Endothelial cell of umbilical vein (primary cell): ENCODE data around the gene HDAC8. TPM values are rescaled to one million over a fixed set of nuclear protein-coding genes. Genes with fewer than 3 reads are reported as not detected.

Source experiments
- BruUV-seq: library from RNA; stranded (reverse); fragments of 400-500 nt; replicated peaks from 2 replicates; lab custom pipeline; 2021; lab: Mats Ljungman, UMichigan
- CTCF ChIA-PET: fragments of 300-600, 350-600 bp; sonication (Branson Sonifier 250); formaldehyde crosslinking; loops from one replicate; lab custom pipeline; 2021; ENCODE audit warnings: antibody characterized with exemption, inconsistent platforms; lab: Charles Lee
- POLR2A ChIA-PET: fragments of 300-600, 350-600 bp; sonication (Branson Sonifier 250); formaldehyde crosslinking; loops from one replicate; lab custom pipeline; 2021; ENCODE audit warnings: antibody characterized with exemption, inconsistent platforms; lab: Charles Lee
- DNase-seq: peaks from one replicate; pipeline ENCODE4 v3.0.0-alpha.2; 2011; ENCODE audit warnings: low read depth, low spot score
- FAIRE-seq: peaks from 2 replicates; lab custom pipeline; 2011; peaks lifted over from hg19 to GRCh38; lab: Jason Lieb, UNC
- H2AFZ ChIP-seq: 2 replicates; pipeline ENCODE4 v1.6.0; 2012; ENCODE audit warnings: low read depth, low read length, control low read depth, inconsistent platforms
- H3K27ac ChIP-seq: 2 replicates; pipeline ENCODE4 v1.5.1; 2011; ENCODE audit warnings: low read depth, mild to moderate bottlenecking, control low read depth, low read length, moderate library complexity; ENCODE audit not compliant: insufficient read depth
- H3K27me3 ChIP-seq, 2 experiments: 2 replicates each; pipeline versions ENCODE4 v1.6.0 to v1.6.1; 2011; ENCODE audit warnings: low read length in 2 of 2, mixed read lengths in 1 of 2; ENCODE audit not compliant: control insufficient read depth in 2 of 2, insufficient read depth in 2 of 2
- H3K36me3 ChIP-seq, 2 experiments: 2 replicates in 1 of 2; 3 replicates in 1 of 2; pipeline ENCODE4 v1.5.1; 2011; ENCODE audit warnings: low read length in 2 of 2, mild to moderate bottlenecking in 1 of 2, moderate library complexity in 1 of 2; ENCODE audit not compliant: control insufficient read depth in 2 of 2, insufficient read depth in 2 of 2; ENCODE audit errors: extremely low read depth in 1 of 2
- H3K4me1 ChIP-seq: 3 replicates; pipeline ENCODE4 v1.5.1; 2011; ENCODE audit warnings: mild to moderate bottlenecking, low read length; ENCODE audit not compliant: control insufficient read depth, insufficient read depth; ENCODE audit errors: extremely low read depth
- H3K4me2 ChIP-seq: 2 replicates; pipeline ENCODE4 v1.6.1; 2011; ENCODE audit warnings: low read length, control low read depth, mixed read lengths; ENCODE audit not compliant: insufficient read depth
- H3K4me3 ChIP-seq, 3 experiments: fragments of 200-600 bp in 1 of 3; sonication (generic), shearing (Covaris generic) in 1 of 3; replicated peaks in 1 of 3; 2 replicates each; pipeline ENCODE4 v1.5.1; 2011 to 2016; ENCODE audit warnings: control low read depth in 3 of 3, low read length in 3 of 3, mild to moderate bottlenecking in 2 of 3, inconsistent platforms in 1 of 3, low read depth in 1 of 3, moderate library complexity in 1 of 3; ENCODE audit not compliant: insufficient read depth in 1 of 3
- H3K79me2 ChIP-seq: 2 replicates; pipeline ENCODE4 v1.6.0; 2012; ENCODE audit warnings: low read length, inconsistent platforms; ENCODE audit not compliant: control insufficient read depth, insufficient read depth
- H3K9ac ChIP-seq: replicated peaks from 2 replicates; pipeline ENCODE3; 2011; ENCODE audit warnings: low read length, control low read depth; ENCODE audit not compliant: insufficient read depth; ENCODE audit errors: extremely low read depth
- H3K9me1 ChIP-seq: replicated peaks from 3 replicates; pipeline ENCODE4 v1.6.0; 2011; ENCODE audit warnings: mild to moderate bottlenecking, low read length; ENCODE audit not compliant: control insufficient read depth, insufficient read depth; ENCODE audit errors: extremely low read depth
- H3K9me3 ChIP-seq: replicated peaks from 2 replicates; pipeline ENCODE4 v1.5.1; 2012; ENCODE audit warnings: low read length, inconsistent platforms; ENCODE audit not compliant: control insufficient read depth, insufficient read depth
- H4K20me1 ChIP-seq: replicated peaks from 2 replicates; pipeline ENCODE3; 2011; ENCODE audit warnings: mild to moderate bottlenecking, low read length; ENCODE audit not compliant: control insufficient read depth, insufficient read depth; ENCODE audit errors: extremely low read depth
- EZH2 ChIP-seq: IDR thresholded peaks from 2 replicates; pipeline ENCODE4 v1.6.1; 2012; ENCODE audit warnings: borderline replicate concordance, low read depth, mild to moderate bottlenecking, moderate library complexity, low read length, inconsistent platforms; ENCODE audit not compliant: severe bottlenecking
- FOS ChIP-seq: IDR thresholded peaks from 2 replicates; pipeline ENCODE4 v1.6.1; 2011; ENCODE audit warnings: mild to moderate bottlenecking, low read length, moderate library complexity, borderline replicate concordance; ENCODE audit not compliant: insufficient read depth
- GATA2 ChIP-seq: IDR thresholded peaks from 2 replicates; pipeline ENCODE4 v1.7.0; 2011; ENCODE audit warnings: low read depth, mild to moderate bottlenecking, moderate library complexity, mixed read lengths, low read length; ENCODE audit not compliant: insufficient read length, insufficient read depth
- JUN ChIP-seq: IDR thresholded peaks from 2 replicates; pipeline ENCODE4 v1.6.1; 2011; ENCODE audit warnings: borderline replicate concordance, low read depth; ENCODE audit not compliant: insufficient read length, insufficient read depth
- MYC ChIP-seq: IDR thresholded peaks from one replicate; pipeline ENCODE4 v1.6.1; 2011; ENCODE audit warnings: mild to moderate bottlenecking, low read depth, low read length
- POLR2A ChIP-seq: IDR thresholded peaks from 2 replicates; pipeline ENCODE4 v1.6.1; 2012; ENCODE audit warnings: low read depth, mild to moderate bottlenecking, control low read depth, low read length
- POLR2AphosphoS5 ChIP-seq: IDR thresholded peaks from 2 replicates; pipeline ENCODE4 v1.6.1; 2012; ENCODE audit warnings: low read depth, mild to moderate bottlenecking, control low read depth, low read length, moderate library complexity; ENCODE audit not compliant: insufficient read depth
- dilution Hi-C: fragments of 300-500 bp; cut with MboI; formaldehyde crosslinking; loops from one replicate; pipeline ENCODE4 v1.15.0; 2019; ENCODE audit warnings: low sequenced_read_pairs; ENCODE audit not compliant: extremely low pct_ligation_motif_present
- intact Hi-C: fragments of 100-400 bp; cut with micrococcal nuclease; formaldehyde crosslinking; loops from one replicate; pipeline ENCODE4 v1.10.0; 2022
- polyA plus RNA-seq, 4 experiments: library from polyadenylated mRNA; depleted of rRNA in 3 of 4; stranded (reverse) in 3 of 4; unstranded in 1 of 4; fragments of >200 nt; gene quantifications; 2 replicates each; pipeline versions ENCODE4 v1.2.1 to v1.2.3, GENCODE V29; 2011 to 2012; ENCODE audit warnings: missing spikeins in 1 of 4
- total RNA-seq: library from RNA; stranded (reverse); gene quantifications from 2 replicates; pipeline ENCODE4 v1.2.3, GENCODE V29; 2021
- TF ChIP-seq, protein P1 (sequence below): IDR thresholded peaks from 2 replicates; pipeline ENCODE4 v1.6.1; 2011; ENCODE audit not compliant: insufficient read depth, insufficient read length
- TF ChIP-seq, protein P2 (sequence below), 2 donors: IDR thresholded peaks; 1 replicate in 1 of 2; 2 replicates in 1 of 2; pipeline ENCODE4 v1.5.1; 2011; ENCODE audit warnings: low read length in 2 of 2, mild to moderate bottlenecking in 2 of 2, moderate library complexity in 2 of 2, control low read depth in 1 of 2, inconsistent platforms in 1 of 2, low read depth in 1 of 2; ENCODE audit not compliant: insufficient read depth in 1 of 2; ENCODE audit errors: extremely low read depth in 1 of 2

Gene HDAC8
- total and polyA plus RNA-seq, 2 donors (not counting 3 experiments of a cell fraction or from before 2014, with no cell fraction given), result 17.6 to 37.2 TPM

DNA sequence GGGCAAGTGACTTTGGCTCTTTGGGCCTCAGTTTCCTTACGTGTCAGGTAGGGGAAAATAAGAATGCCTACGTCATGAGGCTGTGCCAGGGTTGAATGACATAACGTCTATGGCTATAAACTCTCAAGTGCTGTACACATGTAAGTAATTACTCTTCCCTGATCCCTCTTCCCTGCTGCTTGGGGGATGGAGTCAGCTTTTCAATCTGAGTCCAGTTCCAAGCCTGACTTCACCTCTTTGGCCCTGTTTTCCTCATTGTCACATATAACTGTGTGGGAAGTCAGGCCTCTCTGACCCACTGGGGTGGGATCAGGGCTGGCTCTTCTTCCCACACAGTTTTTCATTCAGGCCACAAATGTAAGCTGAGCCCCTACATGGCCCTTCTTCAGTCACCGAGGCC lies 255.5 kb downstream of the HDAC8 start:
- Histone ChIP-seq H4K20me1 (no peaks in the 10 kb centered on the region), H3K9me1 (no peaks in the 10 kb centered on the region), H3K9me3 (no peaks in the 10 kb centered on the region), H3K4me2 (no peak overlapping the region), H3K4me1 (no peaks in the 10 kb centered on the region), H2AFZ (no peak overlapping the region), H3K36me3 (no peaks in the 10 kb centered on the region), H3K27ac (no peak overlapping the region), H3K79me2 (no peaks in the 10 kb centered on the region), H3K4me3 (no peak overlapping the region), H3K9ac (no peak overlapping the region), H3K27me3 (no peaks in the 10 kb centered on the region)
- CTCF ChIA-PET, result no interaction called here
- intact Hi-C loops, result no loop called here
- TF ChIP-seq, protein P1, sequence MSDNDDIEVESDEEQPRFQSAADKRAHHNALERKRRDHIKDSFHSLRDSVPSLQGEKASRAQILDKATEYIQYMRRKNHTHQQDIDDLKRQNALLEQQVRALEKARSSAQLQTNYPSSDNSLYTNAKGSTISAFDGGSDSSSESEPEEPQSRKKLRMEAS, result no peak
- TF ChIP-seq POLR2A (no peak), JUN (no peak), FOS (no peak), EZH2 (no peak), MYC (no peak), GATA2 (no peak), POLR2AphosphoS5 (no peak)
- TF ChIP-seq, protein P2, sequence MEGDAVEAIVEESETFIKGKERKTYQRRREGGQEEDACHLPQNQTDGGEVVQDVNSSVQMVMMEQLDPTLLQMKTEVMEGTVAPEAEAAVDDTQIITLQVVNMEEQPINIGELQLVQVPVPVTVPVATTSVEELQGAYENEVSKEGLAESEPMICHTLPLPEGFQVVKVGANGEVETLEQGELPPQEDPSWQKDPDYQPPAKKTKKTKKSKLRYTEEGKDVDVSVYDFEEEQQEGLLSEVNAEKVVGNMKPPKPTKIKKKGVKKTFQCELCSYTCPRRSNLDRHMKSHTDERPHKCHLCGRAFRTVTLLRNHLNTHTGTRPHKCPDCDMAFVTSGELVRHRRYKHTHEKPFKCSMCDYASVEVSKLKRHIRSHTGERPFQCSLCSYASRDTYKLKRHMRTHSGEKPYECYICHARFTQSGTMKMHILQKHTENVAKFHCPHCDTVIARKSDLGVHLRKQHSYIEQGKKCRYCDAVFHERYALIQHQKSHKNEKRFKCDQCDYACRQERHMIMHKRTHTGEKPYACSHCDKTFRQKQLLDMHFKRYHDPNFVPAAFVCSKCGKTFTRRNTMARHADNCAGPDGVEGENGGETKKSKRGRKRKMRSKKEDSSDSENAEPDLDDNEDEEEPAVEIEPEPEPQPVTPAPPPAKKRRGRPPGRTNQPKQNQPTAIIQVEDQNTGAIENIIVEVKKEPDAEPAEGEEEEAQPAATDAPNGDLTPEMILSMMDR (IDR thresholded peaks at IDR 0.05; ENCODE audit: extremely low read depth in 1 of 2, insufficient read depth in 1 of 2, low read depth in 1 of 2, low read length in 2 of 2), result no peak
- dilution Hi-C loops, result no loop called here
- no peak for DNase-seq
- FAIRE-seq, result no peak
- POLR2A ChIA-PET, result no interaction called here
- no TSS peak for BruUV-seq
